Natural killer cell (primary cell): Measurements from ENCODE around the gene PLIN4. TPM values are rescaled to one million over a fixed set of nuclear protein-coding genes. Genes with fewer than 3 reads are reported as not detected.

Experiments
- ATAC-seq, 3 donors: fragments of 150-1000 bp in 2 of 3; fragments of 200-7000 bp in 1 of 3; cut with Tn5 transposase; 1 replicate in 1 of 3; 2 replicates in 2 of 3; pipeline ENCODE4 v1.10.0; 2021; ENCODE audit warnings: mild to moderate bottlenecking in 2 of 3, moderate library complexity in 2 of 3
- DNase-seq, 2 donors: peaks; one replicate each; pipeline versions ENCODE4 v3.0.0 to v3.0.0-alpha.2; 2013 to 2021; ENCODE audit warnings: mixed read lengths in 1 of 2
- H3K27ac ChIP-seq: one replicate; pipeline ENCODE4 v1.5.1; 2013; ENCODE audit warnings: mild to moderate bottlenecking, low read length
- H3K27me3 ChIP-seq: one replicate; pipeline ENCODE4 v1.6.1; 2013; ENCODE audit warnings: low read length; ENCODE audit not compliant: control insufficient read depth, insufficient read depth
- H3K36me3 ChIP-seq: one replicate; pipeline ENCODE4 v1.6.1; 2013; ENCODE audit warnings: low read length; ENCODE audit not compliant: control insufficient read depth, insufficient read depth
- H3K4me1 ChIP-seq: one replicate; pipeline ENCODE4 v1.6.1; 2013; ENCODE audit warnings: low read length; ENCODE audit not compliant: control insufficient read depth, insufficient read depth
- H3K4me3 ChIP-seq: one replicate; pipeline ENCODE4 v1.5.1; 2013; ENCODE audit warnings: low read length
- H3K9me3 ChIP-seq: one replicate; pipeline ENCODE4 v1.6.1; 2013; ENCODE audit warnings: low read length; ENCODE audit not compliant: control insufficient read depth, insufficient read depth
- H3K27ac Mint-ChIP-seq, 2 donors: one replicate each; pipeline ENCODE4 v1.8.0; 2022; ENCODE audit warnings: mild to moderate bottlenecking in 2 of 2, mixed read lengths in 2 of 2, moderate library complexity in 1 of 2
- H3K27me3 Mint-ChIP-seq, 2 donors: one replicate each; pipeline ENCODE4 v1.8.0; 2022; ENCODE audit warnings: low read depth in 2 of 2, mixed read lengths in 2 of 2
- H3K36me3 Mint-ChIP-seq: one replicate; pipeline ENCODE4 v1.8.0; 2022; ENCODE audit warnings: mixed read lengths
- H3K4me1 Mint-ChIP-seq, 2 donors: one replicate each; pipeline ENCODE4 v1.8.0; 2022; ENCODE audit warnings: mixed read lengths in 2 of 2
- H3K4me3 Mint-ChIP-seq: one replicate; pipeline ENCODE4 v1.8.0; 2022; ENCODE audit warnings: mild to moderate bottlenecking, moderate library complexity, mixed read lengths
- H3K9me3 Mint-ChIP-seq, 2 donors: one replicate each; pipeline ENCODE4 v1.8.0; 2022; ENCODE audit warnings: mixed read lengths in 2 of 2
- CTCF ChIP-seq: fragments of 200-600 bp; IDR thresholded peaks from one replicate; pipeline ENCODE4 v1.8.0; 2022; ENCODE audit warnings: antibody characterized with exemption
- WGBS: methylation state at CpG from one replicate; pipeline ENCODE4 v1.1.7; 2013; ENCODE audit warnings: missing lambda C conversion rate; ENCODE audit not compliant: insufficient coverage; 5-methylcytosine and 5-hydroxymethylcytosine counted together
- intact Hi-C: fragments of 100-400 bp; cut with micrococcal nuclease; formaldehyde crosslinking; loops from one replicate; pipeline ENCODE4 v1.14.2; 2022
- total RNA-seq, 4 donors: library from RNA; stranded (reverse); fragments of 120-200 nt in 1 of 4; gene quantifications; one replicate each; pipeline versions ENCODE4 v1.2.3 to v1.2.4, GENCODE V29; 2013 to 2022

Gene PLIN4
- total RNA-seq, 3 donors from 2014 or later (not counting 1 experiment from before 2014, with no cell fraction given): 0.33 TPM; not detected in 2

GRCh38 chr19:4541114-4541805, 23.0 kb upstream of the PLIN4 start:
- Histone ChIP-seq H3K27me3 (peaks cover 3% of the 10 kb centered on the region), H3K4me3 (no peak overlapping the region), H3K27ac (no peak overlapping the region), H3K4me1 (peaks cover 13% of the 10 kb centered on the region), H3K36me3 (no peaks in the 10 kb centered on the region), H3K9me3 (peaks cover 5% of the 10 kb centered on the region)
- 90% methylated on average over 12 of the region's 12 CpGs for WGBS
- TF ChIP-seq CTCF: no peak
- no peak for ATAC-seq
- Mint-ChIP-seq H3K36me3 (no peaks in the 10 kb centered on the region), H3K9me3 (peaks cover 0 to 2% of the 10 kb centered on the region in 2 donors), H3K4me3 (no peak overlapping the region), H3K27me3 (peaks cover 0 to 7% of the 10 kb centered on the region in 2 donors), H3K4me1 (no peaks in the 10 kb centered on the region), H3K27ac (no peak overlapping the region)
- intact Hi-C loops: no loop called here
- no peak for DNase-seq

DNA sequence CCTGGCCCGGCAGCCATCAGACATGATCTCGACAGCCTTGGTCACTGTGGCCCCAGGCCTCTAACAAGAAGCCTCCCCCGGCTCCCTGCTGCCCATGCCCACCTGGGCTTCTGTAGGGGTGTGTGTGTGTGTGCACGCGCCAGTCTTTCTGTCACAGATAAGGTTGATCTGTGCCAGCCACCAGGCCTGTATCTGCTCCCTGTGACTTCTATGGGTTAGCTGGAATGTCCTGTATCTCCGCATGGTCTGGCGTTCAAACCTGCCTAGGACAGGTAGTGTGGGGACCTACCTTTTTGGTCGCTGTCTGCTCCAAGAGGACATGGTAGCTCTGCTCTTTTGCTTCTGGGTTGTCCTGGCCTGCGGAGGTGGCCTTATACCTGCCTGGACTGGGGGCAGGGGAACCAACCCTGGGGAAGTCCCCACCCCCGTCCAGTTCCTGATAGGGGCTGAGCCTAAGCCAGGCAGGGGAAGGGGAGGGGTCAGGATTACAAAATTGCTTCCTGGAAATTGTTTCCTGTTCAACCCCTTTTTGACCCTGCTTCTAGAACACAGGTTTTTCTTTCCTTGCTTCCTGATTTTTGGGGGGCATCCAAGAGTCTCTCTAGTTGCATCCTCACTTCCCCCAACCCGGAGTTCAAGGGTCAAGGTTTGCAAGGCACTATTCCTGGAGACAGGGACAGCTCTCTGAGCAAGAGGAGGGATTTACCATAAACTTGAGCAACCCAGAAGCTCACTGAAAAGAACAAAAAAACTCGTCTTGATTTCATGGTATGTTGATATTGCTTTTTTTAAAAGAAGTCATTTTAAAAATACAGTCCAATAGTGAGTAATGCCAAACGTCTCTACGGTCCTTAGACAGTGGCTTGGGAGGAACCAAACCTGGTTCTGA, 21.7 kb upstream of the PLIN4 start, which contains the start of gene LRG1:
TSS of gene LRG1 (minus strand) at position 344 of the 889 bp plus-strand sequence. CDS start at position 321, 23 bp downstream.
- no peaks in the 10 kb centered on the region for H3K36me3 Mint-ChIP-seq
- H3K36me3 ChIP-seq: no peaks in the 10 kb centered on the region
- DNase-seq: no peak
- intact Hi-C loops: no loop called here
- no peak within 1 kb of the TSS for H3K4me3 ChIP-seq
- H3K4me1 Mint-ChIP-seq: no peaks in the 10 kb centered on the region
- H3K27me3 Mint-ChIP-seq: peaks cover 0 to 8% of the 10 kb centered on the region in 2 donors
- no peak for TF ChIP-seq CTCF
- H3K4me3 Mint-ChIP-seq: peak within 1 kb of the TSS; percentile 21
- peak in 1 of 3 donors; percentile 69 for ATAC-seq
- H3K27ac Mint-ChIP-seq: no peak within 1 kb of the TSS
- peaks cover 0 to 2% of the 10 kb centered on the region in 2 donors for H3K9me3 Mint-ChIP-seq
- H3K27ac ChIP-seq: no peak within 1 kb of the TSS
- H3K4me1 ChIP-seq: peaks cover 19% of the 10 kb centered on the region
- WGBS: 58% methylated on average over 14 of the region's 14 CpGs
- peaks cover 3% of the 10 kb centered on the region for H3K27me3 ChIP-seq
- H3K9me3 ChIP-seq: peaks cover 5% of the 10 kb centered on the region

GRCh38 chr19:4539169-4539692, 20.9 kb upstream of the PLIN4 start:
- H3K27me3 Mint-ChIP-seq: peaks cover 0 to 8% of the 10 kb centered on the region in 2 donors
- Histone ChIP-seq H3K4me1 (peaks cover 22% of the 10 kb centered on the region), H3K4me3 (no peak overlapping the region), H3K36me3 (no peaks in the 10 kb centered on the region), H3K27ac (no peak overlapping the region), H3K9me3 (peaks cover 5% of the 10 kb centered on the region), H3K27me3 (peaks cover 3% of the 10 kb centered on the region)
- H3K4me3 Mint-ChIP-seq: no peak overlapping the region
- 85% methylated on average over 3 of the region's 3 CpGs for WGBS
- intact Hi-C loops: no loop called here
- DNase-seq: no peak
- TF ChIP-seq CTCF: no peak
- H3K9me3 Mint-ChIP-seq: peaks cover 0 to 2% of the 10 kb centered on the region in 2 donors
- no peaks in the 10 kb centered on the region for H3K4me1 Mint-ChIP-seq
- no peak overlapping the region for H3K27ac Mint-ChIP-seq
- H3K36me3 Mint-ChIP-seq: no peaks in the 10 kb centered on the region
- no peak for ATAC-seq
